ENCODE results near the gene LRRC74B.
"Not testable (repeated sequence)": the region's sequence is repeated elsewhere in the genome, so short reads cannot be mapped to it uniquely, and the experiment has no call there.

LRRC74B gene

GRCh38 chr22:21080435-21081137, 34.8 kb downstream of the LRRC74B start:
- DNase-seq: no peak

- DNase-seq: no peak
These were observed 36.5 kb downstream of the LRRC74B start for GRCh38 chr22:21082248-21082647.

GRCh38 chr22:21087119-21087518, 41.4 kb downstream of the LRRC74B start:
- DNase-seq: no peak

GRCh38 chr22:21087926-21088325, 42.2 kb downstream of the LRRC74B start:
- not testable (repeated sequence) for DNase-seq

GRCh38 chr22:21091220-21091619, 45.5 kb downstream of the LRRC74B start:
- DNase-seq: not testable (repeated sequence)

- no peak for DNase-seq
These were observed 47.2 kb downstream of the LRRC74B start for GRCh38 chr22:21092797-21093554.

- not testable (repeated sequence) for DNase-seq
These were observed 47.9 kb downstream of the LRRC74B start for GRCh38 chr22:21093555-21094137.

- DNase-seq: no peak
These were observed 49.4 kb downstream of the LRRC74B start for GRCh38 chr22:21094911-21095772.

GRCh38 chr22:21095773-21096107, 50.0 kb downstream of the LRRC74B start:
- no peak for DNase-seq

- not testable (repeated sequence) for DNase-seq
These were observed 51.1 kb downstream of the LRRC74B start for GRCh38 chr22:21096878-21097277.

- no peak for DNase-seq
These were observed 52.4 kb downstream of the LRRC74B start for GRCh38 chr22:21098099-21098671.

GRCh38 chr22:21099578-21099977, 53.8 kb downstream of the LRRC74B start:
- no peak for DNase-seq

- DNase-seq: no peak
These were observed 54.6 kb downstream of the LRRC74B start for GRCh38 chr22:21100149-21101032.

- DNase-seq: no peak
These were observed 56.3 kb downstream of the LRRC74B start for GRCh38 chr22:21101877-21102638.

GRCh38 chr22:21102659-21103267, 57.0 kb downstream of the LRRC74B start:
- no peak for DNase-seq

GRCh38 chr22:21103633-21104032, 57.9 kb downstream of the LRRC74B start:
- no peak for DNase-seq

GRCh38 chr22:21104126-21104691, 58.5 kb downstream of the LRRC74B start:
- DNase-seq: no peak

- DNase-seq: no peak
These were observed 59.5 kb downstream of the LRRC74B start for GRCh38 chr22:21105294-21105693.

GRCh38 chr22:21106000-21106399, 60.3 kb downstream of the LRRC74B start:
- no peak for DNase-seq

Data from cortex of kidney (tissue), 1 donor.